ENCODE results near the gene RDH12. TPM values are rescaled to one million over a fixed set of nuclear protein-coding genes. Genes with fewer than 3 reads are reported as not detected.

RDH12 gene
- total and polyA plus RNA-seq, 11 donors: not detected

- peaks cover 0 to 100% (median 99%) of the 10 kb centered on the region in 9 donors for H3K36me3 ChIP-seq
- 95 to 97% (median 97%) methylated on average over 5 of the region's 5 CpGs for WGBS, 4 donors
- no peak for TF ChIP-seq CTCF (IDR thresholded peaks at IDR 0.05)
- no peak for TF ChIP-seq POLR2A (IDR thresholded peaks at IDR 0.05)
- DNase-seq (no peak), ATAC-seq (no peak)
- H3K9me3 ChIP-seq: no peaks in the 10 kb centered on the region
- no peak overlapping the region for H3K27ac ChIP-seq
- intact Hi-C loops (cut with DNase I): no loop called here
- no peaks in the 10 kb centered on the region for H3K27me3 ChIP-seq
- H3K4me3 ChIP-seq: no peak overlapping the region
- H3K4me1 ChIP-seq: no peaks in the 10 kb centered on the region
Observed at GRCh38 chr14:67773844-67774377, 72.2 kb downstream of the RDH12 start.

- H3K27me3 ChIP-seq: no peaks in the 10 kb centered on the region
- intact Hi-C loops (cut with DNase I): no loop called here
- DNase-seq: no peak
- WGBS, 4 donors: 53 to 71% (median 63%) methylated on average over 4 of the region's 4 CpGs
- no peaks in the 10 kb centered on the region for H3K4me1 ChIP-seq
- peaks cover 0 to 100% (median 100%) of the 10 kb centered on the region in 9 donors for H3K36me3 ChIP-seq
- H3K27ac ChIP-seq: no peak overlapping the region
- H3K9me3 ChIP-seq: no peaks in the 10 kb centered on the region
- no peak overlapping the region for H3K4me3 ChIP-seq
- ATAC-seq: peak in 1 of 4 donors; percentile 24
- TF ChIP-seq CTCF (IDR thresholded peaks at IDR 0.05) (no peak), POLR2A (IDR thresholded peaks at IDR 0.05) (no peak)
Observed at GRCh38 chr14:67776653-67777322, 75.1 kb downstream of the RDH12 start.

- DNase-seq (no peak), ATAC-seq (no peak)
- Histone ChIP-seq H3K36me3 (peaks cover 0 to 100% (median 100%) of the 10 kb centered on the region in 9 donors), H3K27me3 (no peaks in the 10 kb centered on the region), H3K27ac (no peak overlapping the region), H3K4me1 (no peaks in the 10 kb centered on the region), H3K9me3 (no peaks in the 10 kb centered on the region), H3K4me3 (no peak overlapping the region)
- TF ChIP-seq POLR2A (IDR thresholded peaks at IDR 0.05) (no peak), CTCF (IDR thresholded peaks at IDR 0.05) (no peak)
- intact Hi-C loops (cut with DNase I): no loop called here
- WGBS, 4 donors: 86 to 93% (median 88%) methylated on average over 1 of the region's 1 CpG
Observed at GRCh38 chr14:67778792-67779191, 77.1 kb downstream of the RDH12 start.

- no peak overlapping the region for H3K4me3 ChIP-seq
- DNase-seq (no peak), ATAC-seq (no peak)
- no peak for TF ChIP-seq POLR2A (IDR thresholded peaks at IDR 0.05)
- no peak for TF ChIP-seq CTCF (IDR thresholded peaks at IDR 0.05)
- no peaks in the 10 kb centered on the region for H3K27me3 ChIP-seq
- H3K4me1 ChIP-seq: peaks cover 0 to 7% (median 0%) of the 10 kb centered on the region in 12 donors
- intact Hi-C loops (cut with DNase I): no loop called here
- no peak overlapping the region for H3K27ac ChIP-seq
- H3K9me3 ChIP-seq: no peaks in the 10 kb centered on the region
- 33 to 93% (median 59%) methylated on average over 3 of the region's 3 CpGs for WGBS, 4 donors
- H3K36me3 ChIP-seq: peaks cover 0 to 100% (median 100%) of the 10 kb centered on the region in 9 donors
Observed at GRCh38 chr14:67782090-67782489, 80.4 kb downstream of the RDH12 start.

Other genes starting within 250 kb of the RDH12 start
- gene TMEM229B, start 213.2 kb upstream of the RDH12 start, total RNA-seq: 1 to 10 TPM in 8 of 9 donors, under 1 TPM in 1; 0.69 to 6.5 (median 2.0) TPM
- 1 to 10 TPM in 1 of 2 donors, under 1 TPM in 1; 0.80 to 1.2 TPM for gene TMEM229B, start 213.2 kb upstream of the RDH12 start, polyA plus RNA-seq
- 1 to 10 TPM; 2.4 to 9.2 (median 5.2) TPM for gene PLEKHH1, start 168.6 kb upstream of the RDH12 start, total RNA-seq
- 1 to 10 TPM; 3.4 to 6.3 TPM for gene PLEKHH1, start 168.6 kb upstream of the RDH12 start, polyA plus RNA-seq
- 10 to 100 TPM in 6 of 9 donors, 1 to 10 TPM in 3; 8.0 to 21.3 (median 11.4) TPM for gene PIGH, start 101.6 kb upstream of the RDH12 start, total RNA-seq
- 10 to 100 TPM; 12.2 to 30.0 TPM for gene PIGH, start 101.6 kb upstream of the RDH12 start, polyA plus RNA-seq
- 1 to 10 TPM in 7 of 9 donors, under 1 TPM in 2; 0.61 to 6.3 (median 1.5) TPM for gene ARG2, start 82.0 kb upstream of the RDH12 start, total RNA-seq
- gene ARG2, start 82.0 kb upstream of the RDH12 start, polyA plus RNA-seq: 10 to 100 TPM in 1 of 2 donors, under 1 TPM in 1; 0.34 to 53.7 TPM
- gene VTI1B, start 27.3 kb upstream of the RDH12 start, total RNA-seq: 100 to 1,000 TPM in 7 of 9 donors, 10 to 100 TPM in 2; 78.5 to 143 (median 128) TPM
- 10 to 100 TPM; 79.8 to 99.2 TPM for gene VTI1B, start 27.3 kb upstream of the RDH12 start, polyA plus RNA-seq
- gene RDH11, start 6.1 kb upstream of the RDH12 start, total RNA-seq: 10 to 100 TPM; 14.3 to 24.3 (median 17.8) TPM
- gene RDH11, start 6.1 kb upstream of the RDH12 start, polyA plus RNA-seq: 10 to 100 TPM; 12.5 to 28.7 TPM
- 10 to 100 TPM in 8 of 9 donors, 1 to 10 TPM in 1; 8.5 to 24.1 (median 18.8) TPM for gene ZFYVE26, start 114.7 kb downstream of the RDH12 start, total RNA-seq
- 1 to 10 TPM; 5.1 to 7.5 TPM for gene ZFYVE26, start 114.7 kb downstream of the RDH12 start, polyA plus RNA-seq
- gene RAD51B, start 117.9 kb downstream of the RDH12 start, total RNA-seq: 10 to 100 TPM in 2 of 9 donors, 1 to 10 TPM in 7; 1.5 to 11.3 (median 3.8) TPM
- 1 to 10 TPM; 1.3 TPM for gene RAD51B, start 117.9 kb downstream of the RDH12 start, polyA plus RNA-seq